ENCODE results near the gene RPTOR.

Gene RPTOR

DNA sequence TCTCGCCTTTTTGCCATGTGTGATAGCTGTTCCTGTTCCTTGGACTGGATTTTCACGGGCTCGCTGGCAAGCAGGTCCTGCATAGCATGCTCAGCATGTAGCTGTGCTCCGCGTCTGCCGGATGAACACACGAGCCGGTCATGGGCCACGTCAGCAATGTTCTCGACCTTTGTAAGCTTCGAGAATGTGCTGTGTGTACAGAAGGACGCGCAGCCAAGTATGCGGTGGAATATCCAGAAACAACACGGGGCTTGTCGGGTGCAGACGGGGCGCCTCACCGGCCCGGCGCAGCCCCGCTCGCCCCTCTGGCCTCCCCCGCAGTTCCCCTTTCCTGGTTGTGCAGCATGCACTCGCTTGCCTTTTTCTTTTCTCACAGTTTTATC is 42.2 kb downstream of the RPTOR start:
- no peak for DNase-seq (ENCODE audit: low read depth, low spot score)

DNA sequence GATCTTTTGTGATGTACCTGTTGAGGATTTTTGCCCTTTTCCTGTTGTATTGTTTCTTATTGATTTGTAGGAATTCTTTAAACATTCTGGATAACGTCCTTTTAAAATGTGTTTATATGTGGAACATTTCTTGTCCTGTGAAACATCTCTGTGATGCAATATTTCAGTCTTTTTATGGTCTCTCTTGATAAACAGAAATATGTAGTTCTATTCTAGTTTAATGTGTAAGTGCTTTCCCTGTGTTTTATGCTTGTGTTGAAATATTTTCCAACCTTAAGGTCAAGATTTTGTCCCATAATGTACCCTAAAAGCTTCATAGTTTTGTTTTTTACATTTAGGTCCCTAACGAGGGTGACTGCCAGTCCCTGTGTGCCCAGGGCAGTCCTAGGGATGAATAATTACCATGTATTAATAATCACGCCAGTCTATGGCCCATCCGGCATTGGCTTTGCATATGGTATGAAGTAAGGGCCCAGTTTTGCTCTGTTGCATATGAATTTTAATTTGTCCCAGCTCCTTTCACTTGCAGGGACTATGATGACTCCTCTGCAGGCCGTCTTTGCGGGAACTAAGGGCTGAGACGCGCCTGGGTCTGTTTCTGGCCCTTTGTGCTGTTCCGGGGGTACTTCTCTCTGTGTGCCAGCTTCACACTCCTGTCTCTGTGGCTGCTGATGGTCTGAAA is 44.2 kb downstream of the RPTOR start:
- no peak for DNase-seq (ENCODE audit: low read depth, low spot score)

DNA sequence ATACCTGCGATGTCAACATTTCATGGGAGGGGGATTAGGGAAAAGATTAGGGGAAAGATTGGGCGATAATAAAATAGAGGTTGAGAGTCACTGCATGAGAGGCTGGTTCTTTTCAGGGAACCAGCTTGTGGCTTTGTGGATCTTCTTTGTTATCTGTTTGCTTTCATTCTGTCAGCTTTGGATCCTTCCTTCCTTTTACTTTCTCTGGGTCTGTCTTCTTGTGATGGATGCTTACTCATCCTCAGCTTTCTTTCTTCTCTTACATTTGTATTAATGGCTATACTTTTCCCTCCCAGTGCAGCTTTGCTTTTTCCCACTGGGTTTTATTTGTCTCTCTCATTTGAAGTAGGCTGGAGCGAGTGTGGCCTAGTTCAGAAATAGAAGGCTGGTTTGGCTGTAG is 47.1 kb downstream of the RPTOR start:
- no peak for DNase-seq (ENCODE audit: low read depth, low spot score)

DNA sequence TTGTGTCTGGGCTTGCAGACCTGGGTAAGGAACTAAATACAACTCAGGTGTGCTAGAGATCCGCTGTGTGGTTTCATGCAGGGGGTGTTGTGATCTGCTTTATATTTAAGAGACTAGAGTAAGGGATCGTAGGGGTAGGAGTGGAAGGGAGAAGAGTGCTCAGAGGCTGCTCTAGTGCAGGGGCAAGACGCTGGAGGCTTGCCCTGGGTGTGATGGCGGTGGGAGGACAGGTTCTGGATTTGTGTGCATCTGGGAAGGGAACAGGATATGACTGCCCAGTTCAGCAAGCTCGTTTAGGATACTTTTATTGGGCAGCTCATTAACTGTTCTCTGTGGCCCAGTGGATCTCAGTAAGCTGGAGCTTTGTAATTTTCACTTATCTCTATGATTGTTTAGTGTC is 47.6 kb downstream of the RPTOR start:
- no peak for DNase-seq (ENCODE audit: low read depth, low spot score)

DNA sequence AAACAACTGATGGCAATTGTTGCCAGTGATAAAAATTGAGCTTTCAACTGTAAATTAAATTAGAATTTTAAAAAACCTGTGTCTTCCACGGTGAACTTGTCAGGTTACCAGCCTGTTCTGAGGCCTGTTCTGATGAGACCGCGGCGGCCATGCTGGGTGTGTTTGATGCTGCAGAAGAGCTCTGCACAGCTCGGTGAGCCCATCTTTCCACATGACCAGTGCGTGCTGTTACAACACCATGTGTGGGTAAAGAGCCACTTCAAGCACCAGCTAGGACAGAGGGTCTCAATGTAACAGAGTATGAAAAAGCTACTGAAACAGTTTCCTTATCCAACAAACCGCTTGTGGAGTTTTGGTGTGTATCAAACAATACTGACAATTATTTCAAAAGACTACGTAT is 48.5 kb downstream of the RPTOR start:
- DNase-seq (ENCODE audit: low read depth, low spot score), result no peak

DNA sequence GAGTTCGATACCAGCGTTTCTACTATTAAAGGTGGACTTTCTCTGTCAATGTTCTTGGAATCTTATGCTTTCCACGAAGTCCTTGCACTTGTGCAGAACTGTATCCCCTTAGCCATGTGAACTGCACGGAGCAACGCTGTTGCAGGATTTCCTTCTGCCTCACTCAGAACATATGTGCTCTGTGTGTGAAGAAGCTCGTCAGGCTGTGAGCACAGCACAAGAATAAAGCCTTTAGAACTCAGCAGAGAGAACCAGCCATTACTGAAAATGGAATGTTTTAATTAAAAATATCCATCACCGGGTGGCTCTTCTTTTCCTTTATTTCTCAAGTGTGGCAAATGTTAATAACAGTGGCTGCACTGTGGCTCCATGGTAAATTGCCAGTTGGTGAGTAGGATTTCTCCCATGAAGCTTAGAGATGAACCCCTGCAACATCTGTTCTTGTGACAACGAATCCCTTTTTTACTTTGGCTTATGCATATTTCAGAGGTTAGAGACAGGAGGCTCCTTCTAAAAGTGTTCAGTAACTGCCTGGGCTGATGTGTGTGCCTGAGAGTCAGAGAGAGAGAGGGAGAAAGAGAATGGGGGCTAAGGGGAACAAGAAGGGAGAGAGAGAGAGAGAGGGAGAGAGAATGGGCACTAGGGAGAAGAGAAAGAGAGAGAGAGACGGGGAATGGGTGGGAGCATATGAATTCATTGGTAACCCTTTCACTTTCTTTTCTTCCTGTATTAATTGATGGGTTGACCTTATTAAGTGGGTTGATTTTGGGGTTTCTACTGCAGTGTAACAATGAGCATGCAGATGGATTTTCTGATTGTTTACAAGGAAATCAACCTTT is 50.0 kb downstream of the RPTOR start:
- no peak for DNase-seq (ENCODE audit: low read depth, low spot score)

DNA sequence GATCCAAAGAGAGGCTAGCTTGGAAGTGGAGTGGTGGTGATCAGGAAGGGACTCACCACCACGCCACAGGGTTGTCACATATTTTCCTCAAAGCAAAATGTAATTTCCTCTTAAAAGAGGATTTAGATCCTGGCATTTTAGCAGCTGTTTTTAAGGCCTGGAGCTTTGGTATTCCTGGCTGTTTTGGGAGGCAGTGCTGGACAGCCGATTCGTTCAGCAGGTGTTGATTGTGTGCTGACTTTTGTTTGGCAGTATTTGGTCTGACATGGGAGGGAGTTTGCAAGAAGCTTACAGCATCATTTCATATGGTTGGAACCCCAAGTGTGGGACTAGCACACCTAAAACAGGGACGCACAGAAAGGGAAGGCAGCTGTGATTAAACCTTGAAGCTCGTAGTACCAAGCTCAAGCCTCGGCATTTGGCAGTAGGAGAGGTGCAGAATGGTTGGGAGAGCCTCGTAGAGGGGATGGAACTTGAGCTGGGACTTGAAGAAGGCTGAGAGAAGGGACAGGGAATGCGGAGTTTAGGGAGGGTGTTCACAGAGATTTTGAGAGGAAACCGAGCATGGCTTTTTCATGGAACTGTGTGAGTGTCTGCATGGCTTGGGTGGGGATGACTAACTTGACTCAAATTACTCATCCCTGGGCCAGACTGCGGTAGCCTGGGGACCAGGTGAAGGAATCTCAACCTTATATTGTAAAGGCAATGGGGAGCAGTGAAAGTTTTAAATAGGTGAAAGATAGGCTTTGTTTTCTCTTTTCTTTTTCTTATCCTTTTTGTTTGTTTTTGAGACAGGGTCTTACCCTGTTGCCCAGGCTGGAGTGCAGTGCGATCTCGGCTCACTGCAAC is 52.3 kb downstream of the RPTOR start:
- no peak for DNase-seq (ENCODE audit: low read depth, low spot score)

DNA sequence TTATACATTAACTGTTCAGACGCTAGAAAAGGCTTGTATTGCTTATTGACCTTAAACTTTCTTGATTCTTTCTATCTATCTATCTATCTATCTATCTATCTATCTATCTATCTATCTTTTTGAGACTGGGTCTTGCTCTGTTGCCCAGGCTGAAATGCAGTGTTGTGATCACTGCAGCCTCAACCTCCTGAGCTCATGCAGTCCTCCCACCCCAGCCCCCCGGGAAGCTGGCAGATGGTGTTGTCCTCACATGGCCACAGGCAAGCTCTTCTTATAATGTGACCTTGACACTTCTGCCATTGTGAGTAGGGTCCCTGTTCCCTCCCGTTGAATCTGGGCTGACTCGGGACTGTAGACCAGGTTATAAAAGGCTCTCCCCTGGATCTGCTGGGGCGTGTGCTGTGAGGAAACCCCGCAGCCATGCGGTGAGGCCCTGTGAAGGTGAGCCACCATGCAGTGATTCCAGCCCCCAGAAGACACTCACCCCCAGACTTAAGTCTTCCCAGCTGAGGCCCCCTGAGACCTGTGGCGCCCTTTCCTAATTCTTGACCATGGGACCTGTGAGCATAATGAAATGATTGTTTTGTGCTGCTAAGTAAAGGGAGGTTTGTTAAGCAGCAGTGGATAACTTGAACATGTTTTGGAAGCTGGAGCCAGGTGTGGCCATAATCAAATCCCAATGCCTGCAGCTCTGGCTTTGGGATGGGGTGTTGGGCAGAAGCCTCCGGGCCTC is 54.3 kb downstream of the RPTOR start:
- no peak for DNase-seq (ENCODE audit: low read depth, low spot score)

DNA sequence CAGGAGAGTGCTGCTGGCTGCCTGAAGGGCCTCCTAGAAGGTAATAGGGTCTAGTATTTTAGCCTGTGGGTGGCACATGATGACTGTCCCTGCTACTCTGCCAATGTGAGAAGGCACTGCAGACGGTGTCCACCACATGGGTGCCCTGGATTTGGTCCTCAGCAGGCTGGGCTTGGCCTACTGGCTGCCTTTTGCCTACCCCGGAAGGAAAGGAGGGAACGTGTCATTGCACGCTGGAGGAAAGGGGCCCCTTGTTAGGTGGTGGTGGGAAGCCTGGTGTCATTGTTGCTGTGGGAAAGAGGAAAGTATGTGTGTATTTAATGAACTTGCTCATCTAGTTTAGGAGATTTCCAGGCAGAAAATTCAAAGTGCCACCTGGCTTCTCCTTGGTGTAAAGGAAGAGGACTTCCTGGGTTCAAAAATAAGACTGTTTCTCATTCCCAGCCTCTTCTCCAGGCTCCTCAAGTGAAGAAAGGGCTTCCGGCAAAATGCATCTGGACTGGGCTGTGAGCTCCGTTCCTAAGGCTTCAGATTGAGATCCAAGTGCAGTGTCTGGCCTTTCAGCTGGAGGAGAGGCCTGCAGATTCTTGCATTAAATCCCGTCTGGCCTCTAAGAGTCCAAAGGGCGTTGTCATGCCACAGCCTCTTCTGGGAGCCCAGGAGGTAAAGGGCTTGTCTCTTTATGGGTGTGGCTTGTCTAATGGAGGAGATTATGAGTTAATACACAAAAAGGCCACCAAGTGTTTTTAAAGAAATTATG is 55.1 kb downstream of the RPTOR start:
- no peak for DNase-seq (ENCODE audit: low read depth, low spot score)

DNA sequence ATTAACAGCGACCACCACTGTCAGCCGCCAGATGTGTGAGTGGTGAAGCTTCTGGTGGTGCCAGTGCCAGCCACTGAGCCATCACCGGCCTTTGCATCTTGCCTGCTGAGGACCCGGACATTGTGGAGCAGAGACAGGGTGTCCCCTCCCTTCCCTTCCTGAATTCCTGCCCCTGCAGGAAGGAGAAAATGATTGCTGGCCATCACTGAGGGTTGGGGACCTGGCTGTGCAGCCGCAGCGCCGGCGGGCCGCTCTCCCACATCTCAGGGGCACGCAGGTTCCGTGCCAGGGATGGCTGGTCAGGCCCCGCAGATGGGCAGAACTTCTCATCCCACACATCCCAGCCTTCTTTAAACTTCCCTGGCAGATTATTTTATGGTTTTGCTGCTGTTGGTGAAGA is 56.5 kb downstream of the RPTOR start:
- no peak for DNase-seq (ENCODE audit: low read depth, low spot score)

DNA sequence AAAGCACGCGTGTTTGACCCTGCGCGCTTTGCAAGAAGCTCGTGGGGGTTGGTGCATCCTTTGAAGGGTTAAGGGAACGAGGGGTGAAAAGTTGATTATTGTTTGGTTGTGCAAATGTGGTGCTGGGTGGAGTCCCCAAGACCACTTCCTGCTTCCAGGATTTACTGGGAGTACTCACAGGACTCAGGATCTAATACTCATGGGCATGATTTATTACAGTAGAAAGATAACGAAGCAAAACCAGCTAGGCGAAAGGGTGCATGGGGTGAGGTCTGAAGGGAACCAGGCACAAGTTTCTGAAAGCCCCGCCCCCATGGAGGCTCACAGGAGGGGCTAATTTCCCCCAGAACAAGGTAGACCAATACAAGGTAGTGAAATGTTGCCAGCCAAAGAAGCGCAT is 58.8 kb downstream of the RPTOR start:
- DNase-seq (ENCODE audit: low read depth, low spot score), result no peak

DNA sequence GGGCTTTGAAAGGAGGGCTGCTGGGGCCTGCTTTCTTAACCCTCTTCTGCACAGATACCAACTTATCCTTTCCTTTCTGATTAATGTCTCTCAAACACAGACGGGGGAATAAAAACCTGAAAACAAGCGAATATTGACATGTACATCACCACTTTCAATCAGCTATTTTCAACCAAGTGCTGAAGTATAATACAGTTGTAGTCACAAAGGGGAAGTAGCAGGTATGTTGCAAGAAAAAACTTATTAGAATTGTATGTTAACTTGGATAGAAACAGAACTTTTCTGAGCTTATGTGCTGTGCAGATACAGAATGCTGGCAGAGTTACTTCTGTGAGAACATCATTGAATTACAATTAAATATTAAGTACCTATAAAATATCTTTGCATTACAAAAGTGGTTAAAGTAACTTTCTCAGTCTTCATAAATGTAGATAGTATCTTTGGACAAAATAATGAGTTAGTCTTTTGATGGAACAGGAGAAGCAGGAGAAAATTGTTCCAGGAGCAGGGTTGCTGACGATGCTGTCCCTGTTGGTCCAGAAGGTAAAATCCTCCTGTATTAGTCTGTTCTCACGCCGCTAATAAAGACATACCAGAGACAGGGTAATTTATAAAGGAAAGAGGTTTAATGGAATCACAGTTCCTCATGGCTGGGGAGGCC is 59.5 kb downstream of the RPTOR start:
- DNase-seq (ENCODE audit: low read depth, low spot score), result no peak

DNA sequence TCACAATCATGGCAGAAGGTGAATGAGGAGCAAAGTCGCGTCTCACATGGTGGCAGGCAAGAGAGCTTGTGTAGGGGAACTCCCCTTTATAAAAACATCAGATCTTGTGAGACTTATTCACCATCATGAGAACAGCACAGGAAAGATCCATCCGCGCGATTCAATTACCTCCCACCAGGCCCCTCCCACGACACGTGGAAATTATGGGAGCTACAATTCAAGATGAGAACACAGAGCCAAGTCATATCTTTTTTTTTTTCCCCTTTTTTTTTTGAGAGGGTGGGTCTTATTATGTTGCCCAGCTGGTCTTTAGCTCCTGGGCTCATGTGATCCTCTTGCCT is 60.0 kb downstream of the RPTOR start:
- DNase-seq (ENCODE audit: low read depth, low spot score), result no peak

DNA sequence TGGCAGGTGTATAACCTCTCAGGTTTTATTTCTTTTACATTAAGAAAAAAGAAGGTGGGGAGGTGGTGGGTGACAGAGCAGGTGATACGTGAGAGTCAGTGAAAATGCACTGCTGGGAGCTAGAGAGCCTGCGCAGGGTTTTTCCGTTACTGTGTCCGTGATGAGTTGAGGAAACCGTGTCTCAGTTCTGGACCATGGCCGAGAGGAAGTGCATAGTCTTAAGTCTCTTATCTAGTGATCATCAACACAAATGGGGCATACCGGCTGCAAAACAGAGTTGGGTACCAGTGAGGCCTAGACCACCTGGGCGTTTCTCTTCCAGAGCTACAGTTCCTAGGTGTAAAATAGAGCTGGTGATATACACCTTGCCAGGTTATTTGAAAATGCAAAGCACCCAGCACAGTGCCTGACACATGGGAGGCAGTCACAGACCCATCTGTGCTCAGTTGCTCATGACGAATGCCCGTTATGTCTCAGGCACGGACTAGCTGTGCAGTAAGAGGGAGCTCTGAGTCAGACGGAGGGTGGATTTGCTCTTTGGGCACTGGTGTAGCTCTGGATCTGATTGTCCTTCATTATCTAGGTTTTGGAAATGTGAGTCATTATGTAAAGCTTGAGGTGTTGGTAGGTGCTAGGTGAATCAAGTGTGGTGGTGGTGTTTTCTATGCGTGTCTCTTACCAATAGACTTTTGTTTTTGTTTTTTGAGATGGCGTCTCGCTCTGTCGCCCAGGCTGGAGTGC is 60.9 kb downstream of the RPTOR start:
- DNase-seq (ENCODE audit: low read depth, low spot score), result no peak

DNA sequence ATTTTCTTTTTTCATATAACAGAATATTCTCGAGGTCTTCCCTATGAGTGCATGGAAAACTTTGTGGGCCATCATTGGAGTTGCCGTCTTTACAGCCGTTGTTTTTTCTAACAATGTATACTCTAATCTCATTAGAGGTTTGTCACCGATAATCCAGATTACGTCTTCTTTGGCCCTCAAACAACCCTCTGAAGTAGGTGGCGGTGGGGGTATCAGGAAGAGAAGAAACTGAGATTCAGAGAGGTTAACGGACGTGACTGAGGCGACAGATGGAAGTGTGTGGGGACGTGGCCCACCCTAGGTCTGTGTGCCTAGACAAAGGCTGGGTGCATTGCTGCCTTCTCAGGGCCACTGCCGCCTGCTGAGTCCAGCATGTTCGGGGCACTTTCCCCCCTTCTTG is 63.7 kb downstream of the RPTOR start:
- no peak for DNase-seq (ENCODE audit: low read depth, low spot score)

DNA sequence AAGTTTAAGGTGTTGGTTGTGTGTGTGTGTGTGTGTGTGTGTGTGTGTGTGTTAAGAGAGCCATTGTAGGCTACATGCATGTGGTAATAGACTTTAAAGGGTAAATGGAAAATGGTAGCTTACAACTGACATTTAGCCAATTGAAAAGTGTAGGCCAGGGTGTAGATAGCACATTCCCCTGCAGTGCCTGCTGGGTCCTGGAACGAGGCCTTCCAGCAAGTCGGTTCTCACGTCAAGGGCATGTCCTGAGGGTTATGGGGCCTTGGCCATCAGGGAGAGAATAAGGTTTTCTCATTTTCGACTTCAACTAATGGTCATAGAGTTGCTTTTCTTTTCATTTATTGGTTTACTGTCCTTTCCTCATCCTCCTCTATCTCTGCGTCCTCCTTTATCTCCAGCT is 65.1 kb downstream of the RPTOR start:
- DNase-seq (ENCODE audit: low read depth, low spot score), result no peak

DNA sequence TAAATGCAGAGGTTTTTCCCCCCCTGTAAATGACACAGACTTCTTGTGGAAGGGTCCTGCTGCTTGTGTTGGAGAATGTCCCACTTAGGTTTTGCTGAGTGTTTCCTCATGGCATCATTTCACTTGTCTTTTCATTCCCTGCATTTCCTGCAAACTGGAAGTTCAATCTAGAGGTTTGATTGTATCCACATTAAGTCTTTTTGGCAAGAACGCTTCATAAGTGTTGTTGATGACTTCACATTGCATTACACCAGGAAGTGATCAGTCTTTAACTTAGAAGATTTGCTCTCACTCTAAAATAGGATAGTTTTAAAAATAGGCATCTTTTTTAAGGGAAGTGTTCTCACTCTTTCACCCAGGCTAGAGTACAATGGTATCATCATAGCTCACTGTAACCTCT is 67.2 kb downstream of the RPTOR start:
- DNase-seq (ENCODE audit: low read depth, low spot score), result no peak

DNA sequence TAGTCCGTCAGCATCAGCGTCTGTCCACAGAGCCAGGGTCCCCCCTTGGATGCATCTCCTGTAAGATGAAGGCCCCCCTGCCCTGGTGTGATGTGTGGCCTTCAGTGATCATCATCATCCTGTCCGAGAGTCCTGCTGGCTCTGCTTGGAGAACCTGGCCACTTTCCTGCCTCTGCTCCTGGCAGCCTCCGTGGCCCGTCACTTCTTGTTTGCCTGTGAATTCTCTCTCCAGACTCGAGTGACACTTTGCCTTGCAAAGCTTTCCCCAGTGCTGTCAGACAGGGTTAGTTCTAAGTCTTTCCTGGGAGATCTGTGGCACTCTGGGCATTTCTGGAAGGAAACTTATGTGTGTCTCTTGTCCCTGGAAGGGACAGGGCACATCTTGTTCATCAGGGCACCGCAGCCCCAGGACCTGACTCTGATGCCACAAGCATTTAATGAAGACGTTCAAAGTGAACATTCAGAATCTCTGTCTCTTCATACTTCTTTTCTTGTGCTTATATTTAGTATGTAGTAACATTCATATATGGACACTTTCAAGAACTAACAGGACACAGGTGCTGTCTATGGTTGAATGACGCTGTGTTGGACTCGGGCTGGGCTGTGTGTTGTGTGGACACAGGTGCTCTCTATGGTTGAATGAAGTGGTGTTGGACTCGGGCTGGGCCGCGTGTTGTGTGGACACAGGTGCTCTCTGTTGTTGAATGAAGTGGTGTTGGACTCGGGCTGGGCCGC is 68.5 kb downstream of the RPTOR start:
- DNase-seq (ENCODE audit: low read depth, low spot score), result no peak

DNA sequence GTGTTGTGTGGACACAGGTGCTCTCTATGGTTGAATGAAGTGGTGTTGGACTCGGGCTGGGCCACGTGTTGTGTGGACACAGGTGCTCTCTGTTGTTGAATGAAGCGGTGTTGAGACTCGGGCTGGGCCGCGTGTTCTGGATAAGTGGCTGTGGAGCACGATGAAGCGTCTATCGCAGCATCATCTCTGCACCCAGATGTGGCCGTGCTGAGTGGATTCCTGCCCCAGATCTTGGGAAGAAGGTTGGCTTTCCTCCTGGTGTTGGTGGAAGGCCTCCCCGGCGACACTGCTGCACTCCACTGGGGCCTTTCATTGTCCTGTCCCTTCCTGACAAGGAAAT is 69.1 kb downstream of the RPTOR start:
- no peak for DNase-seq (ENCODE audit: low read depth, low spot score)
